ENCODE data around the gene DGKH. TPM values are rescaled to one million over a fixed set of nuclear protein-coding genes. Genes with fewer than 3 reads are reported as not detected.

The DGKH gene
- total RNA-seq: 10 to 100 TPM in 4 of 7 donors, 1 to 10 TPM in 3; 8.6 to 14.1 (median 11.5) TPM
- 1 to 10 TPM; 2.1 to 3.8 TPM for polyA plus RNA-seq
- long read RNA-seq, donor 1, partial matches to known transcripts: 2 of 6 reads
- long read RNA-seq, donor 1, other reads (novel, unspliced or antisense): 4 of 6 reads
- long read RNA-seq, donor 2, partial matches to known transcripts: 6 of 6 reads
- long read RNA-seq, donor 2, other reads (novel, unspliced or antisense): 0 of 6 reads
- long read RNA-seq, donor 3, partial matches to known transcripts: 1 of 6 reads
- long read RNA-seq, donor 3, other reads (novel, unspliced or antisense): 5 of 6 reads

GRCh38 chr13:42048342-42048683, at the start of gene DGKH:
Gene DGKH (plus strand): TSS chr13:42048648. CDS start chr13:42048774, 126 bp downstream.
- peak in 2 of 5 donors; percentile 25 to 67 for DNase-seq

GRCh38 chr13:42000846-42001245, 47.6 kb upstream of the DGKH start:
- TF ChIP-seq POLR2A (IDR thresholded peaks at IDR 0.05) (no peak), EP300 (IDR thresholded peaks at IDR 0.05) (no peak), CTCF (IDR thresholded peaks at IDR 0.05) (no peak)
- Histone ChIP-seq H3K36me3 (no peaks in the 10 kb centered on the region), H3K4me3 (no peak overlapping the region), H3K27ac (peak overlapping the region in 1 of 2 donors; percentile 0), H3K27me3 (no peaks in the 10 kb centered on the region), H3K9me3 (no peaks in the 10 kb centered on the region), H3K4me1 (ENCODE audit: insufficient read depth) (peaks cover 3% of the 10 kb centered on the region)
- 13 to 25% (median 23%) methylated on average over 2 of the region's 2 CpGs for WGBS, 3 donors
- intact Hi-C loops (cut with DNase I): loop anchor here in 1 of 4 donors (1.0 kb wide), 1 partner anchor 30 kb away; no protein-coding TSS in a partner anchor
- DNase-seq: no peak

More at GRCh38 chr13:42048342-42048683, at the start of gene DGKH:
- Histone ChIP-seq H3K4me1 (ENCODE audit: insufficient read depth) (no peaks in the 10 kb centered on the region), H3K27me3 (no peaks in the 10 kb centered on the region), H3K36me3 (no peaks in the 10 kb centered on the region), H3K9me3 (no peaks in the 10 kb centered on the region), H3K27ac (peak within 1 kb of the TSS; percentile 72 to 93), H3K4me3 (peak within 1 kb of the TSS; percentile 78)
- intact Hi-C loops (cut with DNase I): loop anchor here in 2 of 4 donors (10.0 kb wide), 2 partner anchors 84 to 354 kb away; partner anchors contain the start of gene VWA8 (in 1 of the 2)
- TF ChIP-seq CTCF (IDR thresholded peaks at IDR 0.05) (no peak), EP300 (IDR thresholded peaks at IDR 0.05) (no peak), POLR2A (IDR thresholded peaks at IDR 0.05) (no peak)
- WGBS, 3 donors: 1% methylated on average over 26 to 32 of the region's 32 CpGs

- DNase-seq: peak; percentile 36 to 59 (median 56)
- no peaks in the 10 kb centered on the region for H3K9me3 ChIP-seq
- peak overlapping the region in 1 of 2 donors; percentile 0 for H3K27ac ChIP-seq
- no peak overlapping the region for H3K4me3 ChIP-seq
- intact Hi-C loops (cut with DNase I): loop anchor here in 1 of 4 donors (1.0 kb wide), 1 partner anchor 30 kb away; no protein-coding TSS in a partner anchor
- TF ChIP-seq POLR2A (IDR thresholded peaks at IDR 0.05): no peak
- no peak for TF ChIP-seq EP300 (IDR thresholded peaks at IDR 0.05)
- no peak for TF ChIP-seq CTCF (IDR thresholded peaks at IDR 0.05)
- no peaks in the 10 kb centered on the region for H3K36me3 ChIP-seq
- H3K27me3 ChIP-seq: no peaks in the 10 kb centered on the region
- 4 to 11% (median 7%) methylated on average over 6 of the region's 6 CpGs for WGBS, 3 donors
- peaks cover 3% of the 10 kb centered on the region for H3K4me1 ChIP-seq (ENCODE audit: insufficient read depth)
Observed at GRCh38 chr13:42001580-42001979, 46.9 kb upstream of the DGKH start.

GRCh38 chr13:42002066-42002465, 46.4 kb upstream of the DGKH start:
- no peak for DNase-seq
- no peaks in the 10 kb centered on the region for H3K9me3 ChIP-seq
- H3K4me3 ChIP-seq: no peak overlapping the region
- H3K27ac ChIP-seq: no peak overlapping the region
- H3K27me3 ChIP-seq: no peaks in the 10 kb centered on the region
- no peaks in the 10 kb centered on the region for H3K36me3 ChIP-seq
- intact Hi-C loops (cut with DNase I): no loop called here
- H3K4me1 ChIP-seq (ENCODE audit: insufficient read depth): peaks cover 3% of the 10 kb centered on the region
- TF ChIP-seq CTCF (IDR thresholded peaks at IDR 0.05): no peak
- no peak for TF ChIP-seq POLR2A (IDR thresholded peaks at IDR 0.05)
- no peak for TF ChIP-seq EP300 (IDR thresholded peaks at IDR 0.05)
- WGBS, 3 donors: 40 to 49% (median 43%) methylated on average over 2 of the region's 2 CpGs

Measured in ovary (tissue), 10 donors.